CD4-positive, alpha-beta T cell (primary cell): ENCODE results near the gene COL4A6. TPM values are rescaled to one million over a fixed set of nuclear protein-coding genes. Genes with fewer than 3 reads are reported as not detected.

ENCODE experiments used
- ATAC-seq: fragments of 200-7000 bp; cut with Tn5 transposase; one replicate; pipeline ENCODE4 v1.10.0; 2022; ENCODE audit warnings: mild to moderate bottlenecking; ENCODE audit not compliant: poor library complexity
- CTCF ChIA-PET: fragments of 350-600 bp; sonication (Branson Sonifier 250); formaldehyde crosslinking; loops from one replicate; lab custom pipeline; 2021; ENCODE audit warnings: antibody characterized with exemption, inconsistent platforms; lab: Charles Lee
- POLR2A ChIA-PET: fragments of 350-600 bp; sonication (Branson Sonifier 250); formaldehyde crosslinking; loops from one replicate; lab custom pipeline; 2021; ENCODE audit warnings: antibody characterized with exemption, inconsistent platforms; lab: Charles Lee
- DNase-seq, 14 experiments: peaks; one replicate each; pipeline ENCODE4 v3.0.0-alpha.2; 2013 to 2020; ENCODE audit warnings: mixed read lengths in 2 of 14
- H3K27ac ChIP-seq, 2 donors: one replicate each; pipeline versions ENCODE4 v1.5.1 to v1.7.0; 2013; ENCODE audit warnings: low read length in 2 of 2, low read depth in 1 of 2, mild to moderate bottlenecking in 1 of 2
- H3K27me3 ChIP-seq, 2 experiments: 1 replicate in 1 of 2; 2 replicates in 1 of 2; pipeline versions ENCODE4 v1.6.1 to v1.7.0; 2013; ENCODE audit warnings: low read length in 2 of 2, control low read depth in 1 of 2, mild to moderate bottlenecking in 1 of 2, moderate library complexity in 1 of 2; ENCODE audit not compliant: insufficient read depth in 2 of 2, control insufficient read depth in 1 of 2
- H3K36me3 ChIP-seq: one replicate; pipeline ENCODE4 v1.6.1; 2013; ENCODE audit warnings: low read length, control low read depth; ENCODE audit not compliant: insufficient read depth
- H3K4me1 ChIP-seq: one replicate; pipeline ENCODE4 v1.6.1; 2013; ENCODE audit warnings: low read length, control low read depth; ENCODE audit not compliant: insufficient read depth
- H3K4me3 ChIP-seq: one replicate; pipeline ENCODE4 v1.5.1; 2013; ENCODE audit warnings: mild to moderate bottlenecking, low read length, moderate library complexity
- H3K9me3 ChIP-seq, 2 experiments: 1 replicate in 1 of 2; 2 replicates in 1 of 2; pipeline versions ENCODE4 v1.6.1 to v1.7.0; 2013; ENCODE audit warnings: low read length in 2 of 2, mild to moderate bottlenecking in 2 of 2, control low read depth in 1 of 2, moderate library complexity in 1 of 2; ENCODE audit not compliant: control insufficient read depth in 1 of 2, insufficient read depth in 1 of 2
- H3K27ac Mint-ChIP-seq: one replicate; pipeline ENCODE4 v1.8.0; 2020; ENCODE audit warnings: mixed read lengths
- H3K27me3 Mint-ChIP-seq: one replicate; pipeline ENCODE4 v1.8.0; 2021; ENCODE audit warnings: mixed read lengths
- H3K36me3 Mint-ChIP-seq: one replicate; pipeline ENCODE4 v1.8.0; 2021; ENCODE audit warnings: low read depth, mixed read lengths
- H3K4me1 Mint-ChIP-seq: one replicate; pipeline ENCODE4 v1.8.0; 2021; ENCODE audit warnings: low read depth, mixed read lengths
- H3K4me3 Mint-ChIP-seq: one replicate; pipeline ENCODE4 v1.8.0; 2020; ENCODE audit warnings: mild to moderate bottlenecking, mixed read lengths
- H3K9me3 Mint-ChIP-seq: one replicate; pipeline ENCODE4 v1.8.0; 2020; ENCODE audit warnings: mixed read lengths
- intact Hi-C, 2 experiments: fragments of 100-400 bp; cut with DNase I in 1 of 2; cut with micrococcal nuclease in 1 of 2; formaldehyde crosslinking; loops; one replicate each; pipeline versions ENCODE4 v1.15.1 to v1.9.0; 2023 to 2025; cut with DNase I, micrococcal nuclease
- total RNA-seq, 174 experiments: library from RNA in 2 of 174; stranded (reverse) in 2 of 174; gene quantifications; one replicate each; pipeline ENCODE4 v1.2.3 and lab custom pipeline; 2021 to 2026
- TF ChIP-seq, protein P1 (sequence below): fragments of 200-600 bp; IDR thresholded peaks from one replicate; pipeline ENCODE4 v1.8.0; 2022; ENCODE audit warnings: antibody characterized with exemption, mild to moderate bottlenecking

The COL4A6 gene
- total RNA-seq, 2 experiments from 2014 or later, result not detected

DNA sequence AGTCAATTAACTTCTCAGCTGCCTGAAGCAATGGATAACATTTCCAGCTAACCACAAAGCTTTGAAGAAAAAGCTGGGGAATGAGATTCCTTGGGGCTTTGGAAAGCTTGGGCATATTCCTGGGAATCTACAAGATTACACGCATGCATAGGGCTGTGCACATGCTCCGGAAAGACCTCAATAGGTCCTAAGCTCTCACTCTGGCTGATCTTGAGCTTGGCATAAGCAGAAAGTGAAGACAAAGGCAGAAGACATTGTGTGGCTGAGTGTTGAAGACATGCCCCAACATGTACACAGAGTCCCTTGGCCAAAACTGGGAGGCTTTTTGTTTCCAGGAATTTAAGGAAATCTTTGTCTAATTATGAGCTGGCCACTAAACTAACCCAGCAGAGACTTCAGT, 315.5 kb downstream of the COL4A6 start:
- no peak overlapping the region for H3K27ac ChIP-seq
- DNase-seq (no peak), ATAC-seq (no peak)
- no peaks in the 10 kb centered on the region for H3K9me3 ChIP-seq
- Mint-ChIP-seq H3K27me3 (no peaks in the 10 kb centered on the region), H3K9me3 (no peaks in the 10 kb centered on the region), H3K4me3 (no peak overlapping the region), H3K27ac (no peak overlapping the region), H3K36me3 (peaks cover 14% of the 10 kb centered on the region), H3K4me1 (no peaks in the 10 kb centered on the region)
- no peaks in the 10 kb centered on the region for H3K27me3 ChIP-seq
- H3K36me3 ChIP-seq, result no peaks in the 10 kb centered on the region
- H3K4me3 ChIP-seq, result no peak overlapping the region
- no peaks in the 10 kb centered on the region for H3K4me1 ChIP-seq
- TF ChIP-seq, protein P1, sequence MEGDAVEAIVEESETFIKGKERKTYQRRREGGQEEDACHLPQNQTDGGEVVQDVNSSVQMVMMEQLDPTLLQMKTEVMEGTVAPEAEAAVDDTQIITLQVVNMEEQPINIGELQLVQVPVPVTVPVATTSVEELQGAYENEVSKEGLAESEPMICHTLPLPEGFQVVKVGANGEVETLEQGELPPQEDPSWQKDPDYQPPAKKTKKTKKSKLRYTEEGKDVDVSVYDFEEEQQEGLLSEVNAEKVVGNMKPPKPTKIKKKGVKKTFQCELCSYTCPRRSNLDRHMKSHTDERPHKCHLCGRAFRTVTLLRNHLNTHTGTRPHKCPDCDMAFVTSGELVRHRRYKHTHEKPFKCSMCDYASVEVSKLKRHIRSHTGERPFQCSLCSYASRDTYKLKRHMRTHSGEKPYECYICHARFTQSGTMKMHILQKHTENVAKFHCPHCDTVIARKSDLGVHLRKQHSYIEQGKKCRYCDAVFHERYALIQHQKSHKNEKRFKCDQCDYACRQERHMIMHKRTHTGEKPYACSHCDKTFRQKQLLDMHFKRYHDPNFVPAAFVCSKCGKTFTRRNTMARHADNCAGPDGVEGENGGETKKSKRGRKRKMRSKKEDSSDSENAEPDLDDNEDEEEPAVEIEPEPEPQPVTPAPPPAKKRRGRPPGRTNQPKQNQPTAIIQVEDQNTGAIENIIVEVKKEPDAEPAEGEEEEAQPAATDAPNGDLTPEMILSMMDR, result no peak
- intact Hi-C loops, result no loop called here
- ChIA-PET CTCF (no interaction called here), POLR2A (no interaction called here)

DNA sequence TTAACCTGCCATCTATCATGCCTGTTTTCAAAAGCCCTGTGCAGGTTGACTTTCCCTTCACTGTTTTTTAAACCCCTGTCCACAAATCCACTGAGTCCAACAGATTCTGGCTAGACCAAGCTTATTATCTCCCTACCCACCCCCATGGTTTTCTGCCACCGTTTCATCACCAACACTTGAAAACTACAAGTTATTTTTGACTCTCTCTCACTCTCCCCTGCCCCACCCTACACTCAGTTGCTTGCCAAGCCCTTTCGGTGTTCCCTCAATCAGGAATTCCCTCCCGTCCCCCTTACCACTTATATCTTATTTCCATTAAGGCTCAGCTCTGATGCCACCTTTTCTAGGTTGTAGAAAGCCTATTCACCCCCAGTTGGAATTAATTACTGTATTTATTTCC, 316.9 kb downstream of the COL4A6 start:
- intact Hi-C loops, result no loop called here
- no peak for DNase-seq
- Histone ChIP-seq H3K4me3 (no peak overlapping the region), H3K27ac (no peak overlapping the region), H3K27me3 (no peaks in the 10 kb centered on the region), H3K36me3 (no peaks in the 10 kb centered on the region), H3K4me1 (no peaks in the 10 kb centered on the region), H3K9me3 (no peaks in the 10 kb centered on the region)
- Mint-ChIP-seq H3K4me1 (no peaks in the 10 kb centered on the region), H3K36me3 (peaks cover under 1% of the 10 kb centered on the region), H3K27me3 (no peaks in the 10 kb centered on the region), H3K9me3 (no peaks in the 10 kb centered on the region), H3K27ac (no peak overlapping the region), H3K4me3 (no peak overlapping the region)
- no peak for ATAC-seq
- ChIA-PET POLR2A (no interaction called here), CTCF (no interaction called here)
- TF ChIP-seq, protein P1, result no peak

DNA sequence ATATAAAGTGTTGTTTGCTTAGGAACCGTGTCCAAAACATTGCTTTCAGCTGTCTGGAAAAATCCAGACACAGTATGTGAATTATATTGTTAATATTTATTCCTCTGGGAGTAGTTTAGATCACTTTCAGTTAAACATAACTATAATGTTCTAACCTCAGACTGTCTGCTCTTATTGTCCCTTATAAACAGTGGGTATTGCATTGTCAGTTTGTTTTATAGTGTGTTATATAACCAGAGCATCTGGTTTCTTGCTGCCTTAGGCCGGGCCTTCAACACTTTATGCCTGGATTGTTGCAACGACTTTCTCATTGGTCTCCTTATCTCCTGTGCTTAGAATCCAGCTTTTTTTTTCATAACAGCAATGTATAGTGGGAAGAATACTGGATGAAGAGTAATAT, 320.2 kb downstream of the COL4A6 start:
- H3K36me3 ChIP-seq, result no peaks in the 10 kb centered on the region
- no peaks in the 10 kb centered on the region for H3K4me1 ChIP-seq
- H3K36me3 Mint-ChIP-seq, result no peaks in the 10 kb centered on the region
- DNase-seq, result no peak
- ChIA-PET CTCF (no interaction called here), POLR2A (no interaction called here)
- intact Hi-C loops, result no loop called here
- H3K9me3 ChIP-seq, result no peaks in the 10 kb centered on the region
- no peak overlapping the region for H3K4me3 ChIP-seq
- no peak overlapping the region for H3K27ac Mint-ChIP-seq
- TF ChIP-seq, protein P1, result no peak
- H3K4me3 Mint-ChIP-seq, result no peak overlapping the region
- H3K27ac ChIP-seq, result no peak overlapping the region
- no peaks in the 10 kb centered on the region for H3K27me3 Mint-ChIP-seq
- H3K9me3 Mint-ChIP-seq, result no peaks in the 10 kb centered on the region
- no peaks in the 10 kb centered on the region for H3K4me1 Mint-ChIP-seq
- no peaks in the 10 kb centered on the region for H3K27me3 ChIP-seq
- no peak for ATAC-seq
